ENCODE measurements around the gene SPOCK1.

The SPOCK1 gene

DNA sequence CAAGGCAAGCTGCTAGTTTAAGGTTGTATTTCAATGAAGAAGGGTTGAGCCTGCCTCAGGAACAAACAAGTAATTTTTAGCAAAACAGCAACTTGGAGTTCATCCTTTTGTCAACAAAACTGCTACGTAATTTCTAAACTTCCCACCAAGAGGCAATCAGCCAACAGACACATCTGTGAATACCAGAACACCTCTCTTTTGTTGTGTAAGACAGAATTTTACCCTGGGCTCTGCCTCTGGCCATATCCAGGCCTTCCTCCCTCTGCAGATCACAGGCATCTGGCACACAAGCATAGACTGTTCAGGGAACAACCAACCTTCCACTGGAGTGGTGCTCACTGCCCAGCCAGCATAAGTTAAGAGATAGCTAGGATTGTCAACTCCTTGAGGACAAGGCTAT, 409.0 kb downstream of the SPOCK1 start:
- no peak for DNase-seq

DNA sequence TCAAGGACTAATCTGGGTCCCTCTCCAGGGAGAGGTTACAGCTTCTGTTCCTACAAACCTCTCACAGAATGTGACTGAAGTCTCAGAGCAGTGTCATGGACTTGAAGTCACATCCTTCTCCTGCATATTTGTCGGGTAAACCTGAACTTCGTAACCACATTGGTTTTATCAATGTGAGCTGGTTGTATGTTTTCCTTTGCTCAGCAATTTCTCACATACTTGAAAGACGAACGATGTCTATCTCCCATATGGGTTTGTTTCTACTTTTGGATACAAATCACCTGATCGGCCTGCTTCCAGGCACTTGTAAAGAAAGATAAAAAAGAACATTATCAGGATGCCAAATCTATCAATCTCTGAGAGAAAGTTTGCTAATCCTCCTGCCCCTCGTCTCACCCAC, 411.0 kb downstream of the SPOCK1 start:
- no peak for DNase-seq

DNA sequence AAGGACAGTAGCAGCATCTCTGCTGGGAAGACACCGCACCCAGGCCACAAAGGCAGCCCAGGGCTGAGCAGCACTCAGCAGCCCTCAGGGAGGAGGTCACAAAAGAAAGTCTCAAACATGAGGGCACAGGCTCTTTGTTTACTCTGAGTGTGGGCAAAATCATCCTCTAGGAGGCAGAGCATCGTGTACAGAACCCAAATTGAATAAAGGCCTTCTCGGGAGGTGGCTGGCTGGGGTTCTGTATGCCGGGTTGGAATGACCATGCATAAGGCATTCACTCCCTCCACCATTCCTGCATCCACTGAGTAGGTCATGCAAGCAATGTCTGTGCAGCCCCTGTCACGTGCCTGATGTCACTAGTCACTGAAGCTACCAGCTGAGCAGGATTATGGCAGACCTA, 412.8 kb downstream of the SPOCK1 start:
- DNase-seq: no peak

DNA sequence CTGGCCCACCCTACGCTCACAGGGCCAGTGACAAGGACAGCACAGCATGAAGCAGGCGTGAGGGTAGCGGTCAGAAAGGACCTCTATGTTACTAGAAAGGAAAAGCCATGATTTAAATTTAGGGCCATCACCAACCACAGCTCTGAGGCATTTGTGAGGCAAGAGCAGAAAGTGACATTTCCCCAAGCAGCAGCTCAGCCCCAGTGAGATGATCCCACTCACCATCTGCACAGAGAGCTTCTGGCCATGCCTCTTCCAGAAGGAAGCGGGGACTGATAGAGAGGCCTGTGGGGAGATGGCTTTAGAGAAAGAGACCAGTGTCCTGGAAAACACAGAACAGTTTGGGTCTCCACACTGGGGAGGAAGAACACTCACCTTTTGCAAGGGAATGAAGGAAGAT, 413.9 kb downstream of the SPOCK1 start:
- no peak for DNase-seq

DNA sequence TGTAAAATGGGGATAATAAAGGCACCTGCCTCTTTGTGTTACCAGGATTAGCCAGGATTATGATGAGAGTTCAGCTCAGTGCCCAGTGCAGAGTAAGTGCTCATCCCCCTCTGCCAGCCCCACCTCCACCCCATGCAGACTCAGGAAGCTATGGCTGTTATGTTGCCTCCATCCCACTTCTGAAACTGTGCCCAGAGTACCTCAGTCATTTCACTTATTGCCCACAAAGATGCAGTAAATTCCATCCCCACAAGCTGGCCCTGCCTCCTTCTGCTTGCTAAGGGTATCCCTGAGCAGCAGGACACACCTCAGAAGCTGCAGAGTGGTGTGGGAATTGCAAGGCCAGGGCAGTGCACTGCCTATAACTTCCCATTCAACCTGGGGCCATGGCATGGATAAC, 415.1 kb downstream of the SPOCK1 start:
- no peak for DNase-seq

DNA sequence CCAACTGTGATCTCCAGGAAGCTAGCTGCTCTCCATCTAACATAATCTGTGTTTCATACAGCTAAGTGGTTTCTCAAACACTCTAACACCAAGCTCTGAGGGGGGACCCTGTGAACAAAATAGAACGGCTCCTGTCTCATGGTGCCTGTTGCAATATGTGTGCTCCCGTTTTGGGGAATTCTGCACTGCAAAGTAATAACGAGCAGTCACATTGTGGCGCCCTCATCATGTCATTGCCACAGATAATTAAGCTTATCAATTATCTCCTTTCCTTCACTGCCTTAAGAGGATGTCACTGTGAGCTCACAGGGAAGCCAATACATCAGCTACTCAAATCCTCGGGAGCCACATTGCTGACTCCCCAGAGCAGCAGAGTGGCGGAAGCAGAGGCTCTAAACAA, 416.2 kb downstream of the SPOCK1 start:
- no peak for DNase-seq

DNA sequence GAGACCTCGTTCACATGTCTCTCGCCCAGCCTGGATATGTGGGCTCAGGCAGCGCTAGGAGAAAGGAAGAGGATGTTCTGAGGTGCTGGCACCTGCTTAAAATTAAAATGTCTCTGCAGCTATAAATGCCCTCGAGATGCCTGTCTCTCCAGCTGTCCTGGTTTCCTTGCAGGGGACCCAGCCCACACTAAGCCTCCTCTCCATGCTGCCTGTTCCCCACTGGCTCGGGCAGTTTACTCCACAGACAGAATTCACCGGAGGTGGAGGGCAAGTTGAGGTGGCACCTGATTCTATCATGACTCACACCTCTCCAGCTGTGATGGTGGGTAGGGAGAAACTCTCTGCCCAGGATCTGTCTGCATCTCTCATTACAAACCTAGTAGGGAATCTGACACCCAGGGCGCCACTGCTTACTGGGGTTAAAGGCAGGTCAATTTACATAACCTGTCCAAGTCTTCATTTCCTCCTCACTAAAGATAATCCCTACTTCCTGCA, 420.9 kb downstream of the SPOCK1 start:
- DNase-seq: peak; percentile 75 to 82

DNA sequence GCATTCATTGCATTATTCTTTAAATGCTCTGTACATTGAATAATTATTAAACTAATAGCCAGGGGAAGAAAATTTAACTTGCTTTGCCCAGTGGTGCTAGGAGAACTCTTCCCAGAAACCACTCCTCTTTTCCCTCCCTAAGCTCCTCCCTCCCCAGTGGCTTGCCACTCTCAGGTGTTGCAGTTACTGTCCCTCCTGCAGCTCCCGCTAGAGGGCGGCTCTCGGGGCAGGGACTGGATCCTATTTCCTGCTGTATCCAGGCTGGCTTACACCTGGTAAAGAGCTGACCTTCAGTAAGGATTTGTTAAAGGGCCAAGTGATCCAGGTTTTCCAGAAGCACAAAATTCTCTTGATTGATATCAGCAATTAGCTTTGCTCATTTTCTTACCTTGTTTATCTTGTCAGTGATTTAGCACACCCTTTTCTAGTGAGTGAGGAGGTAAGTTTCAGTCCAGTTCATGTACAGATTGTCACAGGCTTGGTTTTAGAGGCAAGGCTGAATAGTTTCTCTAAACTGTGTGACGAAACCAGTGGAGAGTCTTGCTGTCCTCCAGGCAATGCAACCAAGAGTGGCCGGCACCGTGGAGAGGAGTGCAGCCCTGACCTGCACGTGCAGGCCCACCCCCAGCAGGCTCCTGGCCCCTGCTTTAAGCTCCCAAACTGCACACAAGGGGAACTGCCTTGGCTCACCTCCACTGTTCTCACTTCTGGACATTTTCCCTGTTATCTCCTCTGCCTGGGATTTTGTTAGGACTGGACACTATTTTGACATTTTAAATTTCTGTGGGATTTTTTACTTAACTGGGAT, 423.8 kb downstream of the SPOCK1 start:
- peak; percentile 70 to 90 for DNase-seq

DNA sequence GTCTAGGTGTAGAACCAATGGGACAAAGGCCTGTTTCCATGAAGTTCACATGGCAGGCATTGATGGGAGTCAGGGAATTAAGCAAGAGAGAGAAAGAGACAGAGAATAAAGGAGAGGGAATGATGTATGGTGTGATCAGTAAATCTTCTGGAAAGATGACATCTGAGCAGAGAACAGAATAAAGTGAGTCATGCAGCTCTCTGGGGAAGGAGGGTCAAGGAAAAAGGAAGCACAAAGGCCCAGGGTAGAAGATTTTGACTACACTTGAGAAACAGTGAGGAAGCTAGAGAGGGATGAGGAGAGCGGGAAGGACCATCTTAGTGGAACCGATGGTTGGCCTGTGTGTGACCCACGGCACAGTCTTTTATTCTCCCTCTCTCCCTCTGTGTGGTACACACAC, 425.9 kb downstream of the SPOCK1 start:
- no peak for DNase-seq

DNA sequence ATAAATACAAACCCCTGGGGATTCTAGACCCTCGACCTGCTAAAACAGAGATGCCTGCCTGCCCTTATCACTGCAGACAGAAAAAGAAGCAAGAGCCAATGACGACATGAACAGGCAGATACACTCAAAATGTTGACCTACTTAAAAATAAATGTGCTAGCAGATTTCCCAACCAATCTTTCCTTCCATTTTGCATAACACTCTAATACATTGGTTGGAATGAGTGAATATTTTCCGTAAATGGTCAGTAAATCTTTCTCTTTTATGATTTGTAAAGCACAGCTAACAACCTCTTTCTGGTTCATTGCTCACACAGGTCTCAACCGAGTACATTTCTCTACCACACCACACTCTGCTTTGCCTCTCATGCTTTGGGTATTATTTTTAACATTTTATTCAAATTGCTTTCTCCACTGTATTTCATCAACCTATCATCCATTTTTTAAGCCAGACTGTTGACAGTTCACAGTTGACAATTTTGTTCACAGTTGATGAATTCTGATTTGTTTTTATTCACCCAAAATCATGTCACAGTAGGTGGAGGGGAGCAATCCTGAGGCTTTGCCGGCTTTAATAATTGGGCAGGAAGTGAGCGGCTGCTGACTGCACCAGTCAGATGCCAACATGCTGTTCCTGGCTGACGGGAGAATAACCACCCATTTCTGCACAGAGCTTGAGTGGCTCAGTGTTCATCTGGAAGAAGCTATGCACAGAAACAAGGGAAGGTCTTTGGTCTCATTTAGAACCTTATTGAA, 426.6 kb downstream of the SPOCK1 start:
- peak in 1 of 2 experiments; percentile 8 for DNase-seq

DNA sequence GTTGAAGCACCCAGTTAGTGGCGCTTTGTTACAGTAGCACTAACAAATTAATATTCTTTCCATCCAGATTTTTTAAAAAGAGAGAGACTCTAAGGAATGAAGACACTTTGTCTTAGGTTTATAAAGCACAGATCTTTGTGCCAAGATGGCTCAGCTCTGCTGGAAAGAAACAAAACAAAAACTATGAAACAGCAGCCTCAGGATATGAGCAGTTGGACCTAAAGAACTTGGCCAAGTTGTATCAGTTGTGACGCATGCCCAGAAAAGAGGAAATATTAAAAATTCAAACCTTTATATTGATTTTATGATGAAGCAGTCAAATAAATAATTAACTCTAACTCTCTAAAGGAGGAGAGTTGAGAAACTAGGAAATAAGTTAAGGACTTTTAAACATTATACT, 427.2 kb downstream of the SPOCK1 start:
- DNase-seq: no peak

DNA sequence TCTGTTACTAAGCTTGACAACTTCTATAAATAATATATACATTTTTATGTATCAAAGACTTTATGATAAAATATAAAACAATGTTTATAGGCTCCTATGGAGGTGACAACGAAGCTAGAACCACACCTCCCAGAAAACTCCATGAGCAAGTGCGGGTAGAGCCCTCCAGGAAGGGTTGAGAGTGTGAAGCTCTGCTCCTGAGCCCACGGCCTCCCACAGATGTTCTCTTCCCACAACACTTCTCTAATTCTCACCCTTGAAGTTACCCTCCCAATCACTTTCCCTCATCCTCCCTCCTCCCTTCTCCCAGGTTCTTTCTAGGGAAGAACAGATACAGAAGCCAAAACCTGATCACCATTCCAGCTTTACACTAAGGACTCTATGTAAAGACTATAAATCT, 427.6 kb downstream of the SPOCK1 start:
- DNase-seq: no peak

DNA sequence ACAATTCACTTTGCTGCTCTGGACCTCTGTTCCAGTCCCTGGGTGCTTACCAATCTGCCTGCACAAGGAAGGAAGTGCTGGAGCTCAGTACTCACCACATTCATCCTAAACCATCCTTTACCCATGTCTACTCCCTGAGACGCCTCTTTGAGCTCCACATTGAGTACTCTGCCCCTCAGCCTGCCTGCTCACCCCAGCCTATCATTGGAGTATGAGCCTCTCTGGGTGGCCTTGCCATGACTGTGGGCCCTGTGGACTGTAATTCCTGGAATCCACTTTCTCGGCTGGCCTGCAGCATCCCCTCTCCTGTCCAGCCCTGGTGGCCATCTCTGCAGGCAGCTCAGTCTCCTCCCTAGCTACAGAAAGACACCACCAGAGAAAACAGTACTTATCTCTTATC, 428.6 kb downstream of the SPOCK1 start:
- no peak for DNase-seq

DNA sequence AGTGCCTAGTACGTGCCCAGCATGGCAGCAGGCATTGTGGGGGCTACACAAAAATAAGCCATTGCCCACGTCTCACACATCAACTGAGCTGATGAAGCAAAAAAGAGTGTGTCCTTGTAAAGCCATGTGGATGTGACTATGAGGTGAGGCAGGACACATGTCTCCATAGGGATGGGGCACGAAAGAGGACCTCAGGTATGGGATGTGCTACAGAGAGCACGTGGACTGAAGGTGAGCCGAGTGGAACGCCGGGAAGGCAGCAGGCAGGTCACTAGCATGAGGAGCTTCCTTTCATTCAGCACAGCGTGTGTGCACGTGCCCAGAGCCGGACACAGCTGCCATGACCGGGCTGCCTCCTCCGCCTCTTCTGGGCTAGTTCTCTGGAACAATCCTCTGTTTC, 429.8 kb downstream of the SPOCK1 start:
- DNase-seq: no peak

DNA sequence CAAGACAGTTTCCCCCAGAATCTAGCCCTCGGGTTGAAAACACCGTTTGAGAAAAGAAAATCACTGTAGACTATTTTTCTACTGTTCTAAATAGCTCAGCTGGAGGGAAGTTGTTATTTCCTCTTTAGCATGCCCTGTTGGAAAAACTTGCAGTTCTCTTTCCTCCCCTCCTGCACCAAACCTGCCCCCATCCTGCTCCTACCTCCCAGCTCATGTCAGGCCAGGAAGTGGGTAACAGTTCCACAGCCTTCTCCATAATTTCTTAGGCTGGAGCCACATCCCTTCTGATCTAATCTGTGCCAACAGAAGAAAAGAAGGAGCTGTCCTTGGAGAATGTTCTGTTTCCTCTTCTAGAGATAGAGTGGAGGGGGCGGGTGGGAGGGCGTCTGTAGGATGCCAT, 437.7 kb downstream of the SPOCK1 start:
- no peak for DNase-seq

DNA sequence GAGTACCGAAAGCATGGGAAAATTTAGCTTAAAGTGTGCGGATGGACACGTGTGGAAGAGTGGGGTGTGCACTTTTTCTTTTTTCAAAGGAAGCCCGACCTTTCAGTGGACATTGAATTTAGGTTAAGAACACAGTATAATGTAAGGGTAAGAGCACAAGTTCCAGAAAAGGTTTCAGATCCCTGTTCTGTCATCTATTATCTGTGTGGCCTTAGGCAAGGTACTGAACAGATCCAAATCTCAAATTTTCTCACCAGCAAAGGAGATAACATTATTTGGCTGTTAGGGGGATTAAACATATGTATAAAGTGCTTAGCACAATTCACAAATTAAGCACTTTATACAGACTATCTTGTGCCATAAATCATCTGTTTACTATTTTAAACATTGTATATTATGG, 441.0 kb downstream of the SPOCK1 start:
- DNase-seq: no peak

DNA sequence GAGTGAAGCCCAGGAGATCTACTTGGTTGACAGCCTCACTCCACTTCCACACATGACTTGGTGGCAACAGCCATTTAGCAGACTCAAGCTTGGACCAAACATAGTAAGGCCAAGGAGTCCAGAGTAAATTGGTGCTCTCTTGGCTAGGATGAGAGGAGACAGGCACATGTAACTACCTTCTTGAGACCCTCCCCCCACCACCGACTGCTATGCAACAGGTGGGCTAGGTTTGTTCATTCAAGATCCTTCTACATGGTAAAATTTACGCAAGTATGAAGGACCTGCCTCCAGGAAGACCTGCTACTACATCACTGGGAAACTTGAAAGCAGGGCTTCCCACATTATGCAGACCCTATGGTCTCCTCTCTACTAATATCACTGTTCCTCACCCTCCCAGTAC, 442.4 kb downstream of the SPOCK1 start:
- DNase-seq: no peak

DNA sequence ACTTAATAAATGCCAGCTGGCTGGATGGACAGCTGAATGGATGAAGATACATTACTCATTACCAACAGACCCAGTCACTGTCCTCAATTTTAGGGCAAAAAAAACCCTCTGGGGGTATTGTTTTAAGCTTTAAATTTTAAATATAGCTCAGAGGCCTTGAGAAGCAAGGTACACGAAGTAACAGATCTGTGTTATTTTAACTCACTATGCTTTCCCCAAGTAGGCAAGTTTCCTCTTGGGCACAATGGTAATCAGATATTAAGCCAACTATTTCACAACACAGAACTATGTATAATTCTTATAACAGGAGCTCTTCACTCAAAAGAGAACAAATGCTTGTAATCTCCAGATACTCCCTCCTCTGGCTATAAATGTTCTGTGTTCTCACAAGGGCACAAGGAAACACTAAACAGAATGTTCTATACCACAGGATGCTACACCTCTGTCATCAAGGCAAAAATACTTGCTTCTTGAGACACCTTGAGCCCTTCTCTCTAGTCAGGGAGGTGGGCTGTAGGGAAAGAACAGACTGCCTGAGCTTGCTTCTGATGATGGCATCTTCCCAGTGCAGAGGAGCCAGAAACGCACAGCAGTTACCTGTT, 443.8 kb downstream of the SPOCK1 start:
- no peak for DNase-seq

DNA sequence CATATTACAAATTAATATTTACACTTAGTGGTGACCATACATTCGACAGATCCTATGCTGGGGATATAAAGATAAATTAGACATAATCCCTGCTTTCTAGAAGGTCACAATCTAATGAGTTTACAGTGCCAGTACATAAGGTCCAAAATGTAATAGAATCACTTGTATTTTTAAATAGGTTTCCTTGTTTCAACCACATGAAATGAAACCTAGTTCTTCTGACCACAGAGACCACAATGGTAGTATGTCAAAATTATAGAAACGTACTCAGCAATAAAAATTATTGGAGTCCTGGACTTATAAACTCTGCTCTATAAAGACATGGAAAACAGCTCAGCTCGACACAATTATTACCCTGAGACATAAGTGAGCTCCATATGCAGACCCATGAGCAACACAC, 444.3 kb downstream of the SPOCK1 start:
- no peak for DNase-seq

DNA sequence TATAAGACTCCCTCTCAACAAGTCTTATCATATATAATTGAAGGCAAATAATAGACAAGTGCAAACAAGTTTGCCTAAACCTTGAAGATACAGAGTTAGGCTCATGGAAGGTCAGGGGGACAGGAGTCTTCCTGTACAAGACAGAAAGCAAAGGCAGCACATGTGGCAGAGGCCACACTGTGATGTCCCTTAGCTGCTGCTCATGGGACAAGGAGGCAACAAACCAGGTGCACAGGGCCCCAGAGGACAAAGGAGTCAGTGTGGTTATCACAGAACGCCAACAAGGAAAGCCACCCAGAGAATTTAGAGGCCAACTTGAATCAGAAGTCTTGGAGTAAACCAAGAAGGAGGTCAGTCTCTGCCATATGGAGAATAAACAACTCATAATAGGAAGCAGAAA, 444.8 kb downstream of the SPOCK1 start:
- no peak for DNase-seq

DNA sequence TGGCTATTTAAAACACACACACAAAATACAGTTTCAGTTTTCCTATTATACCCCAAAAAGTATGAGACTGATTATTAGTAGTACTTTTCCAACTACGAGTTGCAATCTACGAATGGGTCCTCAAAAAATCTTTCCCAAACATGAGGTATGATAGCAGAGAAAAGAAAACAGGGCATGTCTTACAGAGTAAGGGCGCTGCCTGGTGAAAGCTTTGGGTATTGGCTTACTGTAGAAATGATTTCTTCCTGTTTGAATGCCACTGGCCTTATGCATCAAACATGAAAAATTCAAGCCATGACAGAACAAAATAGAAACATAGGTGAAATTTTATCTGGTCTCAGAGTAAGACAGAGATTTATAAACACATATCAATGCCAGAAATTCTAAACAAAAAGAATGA, 448.0 kb downstream of the SPOCK1 start:
- DNase-seq: peak; percentile 5 to 31

DNA sequence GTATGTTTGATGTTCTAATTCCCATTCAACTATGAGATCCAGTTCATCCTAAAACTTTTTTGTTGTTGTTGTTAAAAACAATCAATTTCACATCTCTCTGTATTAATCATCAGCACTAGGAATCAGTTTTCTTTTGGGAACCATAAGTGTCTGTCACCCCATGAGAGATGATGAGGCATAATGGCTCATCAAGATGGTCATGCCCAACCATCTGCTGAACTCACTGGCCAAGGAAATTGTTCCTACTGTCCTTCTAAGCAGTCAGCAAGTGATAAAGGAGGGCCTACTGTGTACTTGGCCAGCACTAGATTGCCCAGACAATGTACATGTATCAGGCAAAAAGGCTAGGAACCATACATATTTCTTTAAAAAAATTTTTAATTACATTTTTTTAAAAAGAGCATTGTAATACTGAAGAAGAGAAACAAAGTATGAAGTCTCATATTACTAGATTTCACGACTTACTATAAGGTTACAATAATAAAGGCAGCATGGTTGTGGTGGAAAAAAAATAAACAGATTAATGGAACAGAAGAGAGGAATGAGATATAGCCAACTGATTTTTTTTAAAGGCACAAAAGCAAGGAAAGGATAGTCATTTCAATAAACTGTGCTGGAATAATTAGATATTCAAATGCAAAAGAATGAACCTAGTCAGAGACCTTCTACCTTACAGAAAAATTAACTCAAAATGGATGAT, 458.3 kb downstream of the SPOCK1 start:
- DNase-seq: no peak

DNA sequence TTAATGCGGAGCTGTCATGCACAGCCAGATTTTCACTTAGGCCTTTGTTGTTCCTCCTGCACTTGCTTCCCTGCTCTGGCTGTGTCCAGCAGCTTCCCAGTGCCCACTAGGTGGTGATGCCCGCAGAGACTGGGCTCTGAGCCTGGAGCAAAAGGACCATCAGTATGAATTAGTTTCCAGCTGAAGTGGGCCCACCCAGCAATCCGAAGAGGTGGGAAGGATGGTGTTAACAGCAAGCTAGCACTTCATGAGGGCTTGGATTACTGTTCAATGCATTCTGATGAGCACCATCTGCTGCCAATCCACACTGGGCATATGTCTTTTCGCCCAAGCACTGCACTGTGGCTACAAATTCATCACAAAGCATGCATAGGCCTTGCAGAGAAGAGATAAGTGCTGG, 459.1 kb downstream of the SPOCK1 start:
- DNase-seq: no peak

All from NCI-H526 (cell line).